Peyer's patch (tissue), 4 donors: ENCODE data around the gene ADRB2.

ENCODE experiments used
- CTCF ChIP-seq, 6 experiments: fragments of 450-650 bp in 4 of 6; fragments of 200-600 bp in 2 of 6; sonication (generic) in 1 of 6; IDR thresholded peaks; one replicate each; pipeline ENCODE4 v1.5.1; 2017 to 2019; ENCODE audit warnings: antibody characterized with exemption in 6 of 6, mild to moderate bottlenecking in 3 of 6, moderate library complexity in 1 of 6
- POLR2A ChIP-seq, 2 donors: fragments of 450-650 bp; IDR thresholded peaks; one replicate each; pipeline ENCODE4 v1.5.1; 2017; ENCODE audit warnings: antibody characterized with exemption in 2 of 2, mild to moderate bottlenecking in 2 of 2, moderate library complexity in 2 of 2

- TF ChIP-seq CTCF (IDR thresholded peaks at IDR 0.05) (no peak), POLR2A (IDR thresholded peaks at IDR 0.05) (no peak)
Observed at GRCh38 chr5:148829734-148830133, 3.3 kb downstream of the ADRB2 start.
